Choroid plexus epithelial cell (primary cell): Measurements from ENCODE around the gene CNOT3.

Source experiments
- DNase-seq: peaks from one replicate; pipeline ENCODE4 v3.0.0-alpha.2; 2010; ENCODE audit warnings: low read depth
- H3K4me3 ChIP-seq: 2 replicates; pipeline ENCODE4 v1.5.1; 2011; ENCODE audit warnings: low read depth, mild to moderate bottlenecking, control low read depth, low read length, moderate library complexity
- CTCF ChIP-seq: conservative IDR thresholded peaks from 2 replicates; pipeline ENCODE4 v1.5.1; 2011; ENCODE audit warnings: low read depth, mild to moderate bottlenecking, control low read depth, inconsistent platforms, low read length, moderate library complexity

CNOT3 gene

DNA sequence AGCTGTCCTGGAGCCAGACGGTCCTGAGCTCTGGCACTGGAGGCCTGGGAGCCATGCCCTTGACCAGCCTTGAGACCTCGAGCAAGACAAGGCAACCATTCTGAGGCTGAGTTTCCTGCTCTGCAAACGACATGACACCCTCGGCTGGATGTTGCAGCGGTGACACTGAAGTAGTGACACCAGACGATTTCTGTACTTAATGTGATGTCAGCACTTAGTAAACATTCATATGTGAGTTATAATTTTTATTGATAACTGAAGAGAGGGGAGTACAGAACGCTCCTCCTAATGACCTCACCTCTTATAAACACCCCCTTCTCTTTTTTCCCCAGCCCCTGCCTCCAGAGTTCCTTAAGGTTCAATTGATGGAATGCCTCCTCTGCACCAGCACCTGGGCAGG, 29.1 kb upstream of the CNOT3 start:
- no peak for TF ChIP-seq CTCF
- H3K4me3 ChIP-seq, result no peak overlapping the region
- no peak for DNase-seq

GRCh38 chr19:54109651-54110050, 27.9 kb upstream of the CNOT3 start:
- no peak for DNase-seq
- no peak overlapping the region for H3K4me3 ChIP-seq

GRCh38 chr19:54114340-54115108, 23.0 kb upstream of the CNOT3 start:
- TF ChIP-seq CTCF, result no peak
- H3K4me3 ChIP-seq, result peak overlapping the region; percentile 81
- DNase-seq, result peak; percentile 67

More at GRCh38 chr19:54109651-54110050, 27.9 kb upstream of the CNOT3 start:
- TF ChIP-seq CTCF, result no peak

DNA sequence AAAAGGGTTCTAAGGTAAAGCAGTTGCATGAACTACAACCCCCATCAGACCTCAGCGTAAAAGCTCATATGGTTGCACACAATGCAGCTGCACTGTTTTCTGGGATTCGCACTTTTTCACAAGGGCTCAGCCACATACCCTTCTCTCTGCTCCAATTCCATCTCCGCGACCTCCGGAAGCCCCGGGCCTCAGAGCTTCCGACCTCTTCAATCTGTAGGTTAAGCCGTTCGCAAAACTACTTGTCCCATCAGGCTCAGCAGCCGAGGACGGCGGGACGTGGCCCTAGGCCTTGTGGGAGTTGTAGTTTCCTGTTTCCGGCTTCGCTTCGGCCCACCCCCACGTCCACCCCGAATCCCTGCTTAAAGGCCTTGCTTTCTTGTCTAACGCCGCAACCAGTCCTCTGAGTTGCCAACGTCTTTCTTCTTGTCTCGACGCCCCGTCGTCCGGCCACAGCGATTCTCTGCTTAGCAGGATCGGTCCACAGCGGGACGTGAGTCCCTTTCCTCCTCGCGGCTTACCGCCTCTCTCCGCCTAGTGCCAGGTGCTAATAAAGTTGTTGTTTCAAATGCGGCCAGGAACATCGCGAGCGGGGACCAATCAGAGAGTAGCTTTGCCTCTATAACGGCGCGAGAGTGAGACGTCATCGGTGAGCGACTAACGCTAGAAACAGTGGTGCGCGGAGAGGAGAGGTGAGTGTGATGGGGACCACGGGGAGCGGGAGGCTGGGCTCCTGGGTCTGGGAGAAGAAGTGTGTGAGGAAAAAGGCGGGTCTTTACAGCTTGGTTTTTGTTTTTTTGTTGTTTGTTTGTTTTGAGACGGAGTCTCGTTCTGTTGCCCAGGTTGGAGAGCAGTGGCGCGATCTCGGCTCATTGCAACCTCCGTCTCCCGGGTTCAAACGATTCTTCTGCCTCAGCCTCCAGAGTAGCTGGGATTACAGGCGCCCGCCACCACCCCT, 22.2 kb upstream of the CNOT3 start, which contains the start of the genes PRPF31 and TFPT:
TSS of gene PRPF31 (plus strand) at position 646 of the 955 bp plus-strand sequence. CDS start 2,525 bp downstream, outside the sequence.
TSS of gene TFPT (minus strand) at position 549 of the 955 bp plus-strand sequence. CDS start at position 161, 388 bp downstream.
- peak within 1 kb of the TSS; percentile 81 for H3K4me3 ChIP-seq
- no peak for TF ChIP-seq CTCF
- DNase-seq, result peak; percentile 99

DNA sequence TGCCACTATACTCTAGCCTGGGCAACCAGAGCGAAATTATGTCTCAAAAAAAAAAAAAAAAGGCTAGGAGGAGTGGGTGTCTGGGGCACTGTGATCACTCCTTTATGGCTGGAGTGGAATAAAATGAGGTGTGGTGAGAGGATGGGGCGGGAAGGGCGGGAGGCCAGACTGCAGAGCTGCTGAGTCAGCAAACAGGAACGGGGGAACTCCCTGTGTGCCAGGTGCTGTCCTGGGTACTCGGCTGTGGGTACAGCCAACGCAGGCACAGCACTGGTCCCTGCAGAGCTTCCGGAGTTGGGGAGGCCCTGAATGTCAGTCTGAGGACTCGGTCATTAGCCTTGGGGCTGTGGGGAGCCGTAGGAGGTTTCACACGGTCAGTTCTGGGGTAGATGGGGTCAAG, 16.3 kb upstream of the CNOT3 start:
- no peak for TF ChIP-seq CTCF
- H3K4me3 ChIP-seq, result no peak overlapping the region
- no peak for DNase-seq

GRCh38 chr19:54123682-54124081, 13.9 kb upstream of the CNOT3 start:
- DNase-seq, result no peak
- no peak overlapping the region for H3K4me3 ChIP-seq
- no peak for TF ChIP-seq CTCF
